Right atrium auricular region (tissue), 2 donors: Measurements from ENCODE around the gene SYNJ2. TPM values are rescaled to one million over a fixed set of nuclear protein-coding genes. Genes with fewer than 3 reads are reported as not detected.

ENCODE experiments used
- DNase-seq: peaks from one replicate; pipeline ENCODE4 v3.0.0-alpha.2; 2019; ENCODE audit warnings: low spot score
- H3K27ac ChIP-seq, 2 donors: fragments of 200-600 bp; sonication (generic); 1 replicate in 1 of 2; 2 replicates in 1 of 2; pipeline ENCODE4 v1.5.1; 2016 to 2019
- H3K27me3 ChIP-seq, 2 donors: fragments of 200-600 bp; sonication (generic); one replicate each; pipeline versions ENCODE4 v1.5.1 to v1.6.0; 2017 to 2019
- H3K36me3 ChIP-seq: fragments of 200-600 bp; sonication (generic); one replicate; pipeline ENCODE4 v1.5.1; 2016
- H3K4me1 ChIP-seq, 2 donors: fragments of 200-600 bp; sonication (generic); one replicate each; pipeline versions ENCODE4 v1.5.1 to v1.6.0; 2017 to 2019
- H3K4me3 ChIP-seq, 2 donors: fragments of 200-600 bp; sonication (generic); 1 replicate in 1 of 2; 2 replicates in 1 of 2; pipeline ENCODE4 v1.5.1; 2017 to 2019; ENCODE audit warnings: mild to moderate bottlenecking in 1 of 2, moderate library complexity in 1 of 2
- H3K9me3 ChIP-seq, 2 donors: fragments of 200-600 bp; sonication (generic); one replicate each; pipeline ENCODE4 v1.5.1; 2019
- CTCF ChIP-seq, 2 donors: fragments of 200-600 bp; sonication (generic); IDR thresholded peaks; one replicate each; pipeline ENCODE4 v1.5.1; 2019; ENCODE audit warnings: antibody characterized with exemption in 2 of 2
- total RNA-seq, 2 donors: library from RNA; depleted of rRNA; stranded (reverse); fragments of >200 nt; gene quantifications; one replicate each; pipeline ENCODE4 v1.1.0, GENCODE V29; 2016

The SYNJ2 gene
- total RNA-seq, 2 donors from 2014 or later = 10.1 to 20.0 TPM

- DNase-seq = no peak
- H3K4me1 ChIP-seq = no peaks in the 10 kb centered on the region
- no peaks in the 10 kb centered on the region for H3K27me3 ChIP-seq
- H3K9me3 ChIP-seq = no peaks in the 10 kb centered on the region
- peaks cover 65% of the 10 kb centered on the region for H3K36me3 ChIP-seq
- no peak overlapping the region for H3K27ac ChIP-seq
- no peak for TF ChIP-seq CTCF (IDR thresholded peaks at IDR 0.05)
- H3K4me3 ChIP-seq = no peak overlapping the region
Observed at GRCh38 chr6:158083455-158084325, 102.0 kb downstream of the SYNJ2 start.

DNA sequence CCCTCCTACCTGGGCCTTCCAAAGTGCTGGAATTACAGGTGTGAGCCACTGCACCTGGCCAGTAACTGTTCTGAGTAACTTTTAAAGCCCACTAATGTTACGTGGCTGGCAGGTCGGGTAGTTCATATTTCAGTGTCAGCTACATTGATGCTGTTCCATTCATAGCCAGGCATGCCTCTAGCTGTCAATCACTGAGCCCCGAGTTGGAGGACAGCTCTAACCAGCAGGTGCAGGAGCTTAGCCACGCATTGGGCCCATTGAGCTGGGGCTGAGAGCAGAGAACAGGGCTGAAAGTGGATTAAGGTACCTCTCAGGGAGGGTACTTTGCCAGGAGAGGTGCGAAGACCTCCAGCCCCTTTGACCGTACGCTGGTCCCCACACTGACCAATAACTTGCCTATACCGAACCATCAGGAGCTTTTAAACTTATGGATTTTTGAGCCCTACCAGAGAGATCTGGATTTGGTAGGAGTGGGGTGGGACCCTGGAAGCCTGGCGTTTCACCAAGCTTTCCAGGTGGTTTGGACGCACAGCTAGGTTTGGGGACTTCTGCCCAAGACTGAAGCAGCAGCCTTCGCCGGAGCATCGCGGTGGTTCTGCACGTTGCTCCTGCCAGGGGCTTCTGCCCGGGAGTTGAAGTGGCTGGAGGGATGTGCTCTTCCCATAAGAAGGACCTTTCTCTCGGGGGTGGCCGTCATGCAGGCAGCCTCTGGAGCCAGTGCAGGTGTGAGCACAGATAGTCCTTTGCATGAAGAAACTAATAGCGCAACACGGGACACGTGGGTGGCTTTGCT is 103.8 kb downstream of the SYNJ2 start:
- no peaks in the 10 kb centered on the region for H3K27me3 ChIP-seq
- no peak overlapping the region for H3K27ac ChIP-seq
- no peaks in the 10 kb centered on the region for H3K9me3 ChIP-seq
- no peak for DNase-seq
- no peak for TF ChIP-seq CTCF (IDR thresholded peaks at IDR 0.05)
- no peaks in the 10 kb centered on the region for H3K4me1 ChIP-seq
- no peak overlapping the region for H3K4me3 ChIP-seq
- H3K36me3 ChIP-seq = peaks cover 76% of the 10 kb centered on the region

GRCh38 chr6:158086054-158086503 is 104.4 kb downstream of the SYNJ2 start:
- Histone ChIP-seq H3K27ac (no peak overlapping the region), H3K4me3 (no peak overlapping the region), H3K27me3 (no peaks in the 10 kb centered on the region), H3K36me3 (peaks cover 73% of the 10 kb centered on the region), H3K9me3 (no peaks in the 10 kb centered on the region), H3K4me1 (no peaks in the 10 kb centered on the region)
- DNase-seq = no peak
- TF ChIP-seq CTCF (IDR thresholded peaks at IDR 0.05) = no peak

- Histone ChIP-seq H3K27me3 (no peaks in the 10 kb centered on the region), H3K36me3 (peaks cover 70% of the 10 kb centered on the region), H3K4me1 (no peaks in the 10 kb centered on the region), H3K27ac (peak overlapping the region in 1 of 2 donors; percentile 1), H3K9me3 (no peaks in the 10 kb centered on the region), H3K4me3 (no peak overlapping the region)
- no peak for TF ChIP-seq CTCF (IDR thresholded peaks at IDR 0.05)
- DNase-seq = no peak
Observed at GRCh38 chr6:158086504-158087223, 105.0 kb downstream of the SYNJ2 start.

DNA sequence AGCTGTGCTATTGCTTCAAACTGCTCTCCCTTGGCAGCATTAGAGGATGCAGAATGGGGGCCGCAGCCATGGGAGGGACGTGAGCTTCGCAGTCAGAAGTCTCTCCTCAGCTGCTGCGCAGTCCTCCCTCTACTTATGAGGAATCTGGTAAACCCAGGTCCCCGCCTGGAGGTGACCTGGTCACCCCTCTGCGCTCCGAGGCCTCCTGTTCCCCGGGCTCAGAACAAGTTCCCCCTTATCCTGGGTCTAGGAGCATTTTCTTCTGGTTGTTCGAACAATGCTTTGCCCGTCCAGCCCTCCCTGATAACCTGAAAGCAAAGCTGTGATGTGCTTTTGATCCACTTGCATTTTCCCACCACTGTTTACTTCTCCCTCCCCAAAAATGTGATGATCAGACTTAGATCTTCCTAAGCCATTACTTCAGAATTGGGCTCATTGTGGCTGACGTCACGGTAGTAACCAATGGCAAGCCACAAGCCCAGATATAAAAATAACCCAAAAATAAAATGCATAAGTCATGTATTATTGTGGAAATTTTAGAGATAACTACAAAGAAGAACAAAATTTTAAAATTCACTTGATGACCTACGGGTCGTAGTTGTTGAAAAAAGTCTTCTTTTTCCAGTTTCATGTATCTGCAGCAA is 105.7 kb downstream of the SYNJ2 start:
- TF ChIP-seq CTCF (IDR thresholded peaks at IDR 0.05) = no peak
- DNase-seq = no peak
- Histone ChIP-seq H3K36me3 (peaks cover 68% of the 10 kb centered on the region), H3K4me1 (no peaks in the 10 kb centered on the region), H3K27ac (peak overlapping the region in 1 of 2 donors; percentile 1), H3K4me3 (no peak overlapping the region), H3K27me3 (no peaks in the 10 kb centered on the region), H3K9me3 (no peaks in the 10 kb centered on the region)
